COLO668 (cell line): ENCODE measurements around the gene MYH8.

Experiments
- DNase-seq: peaks from one replicate; lab custom pipeline; 2025; ENCODE audit not compliant: unreplicated experiment; lab: John Stamatoyannopoulos, UW

The MYH8 gene

GRCh38 chr17:10421900-10422542 is at the start of gene MYH8:
Gene MYH8, minus strand, starts transcription at chr17:10421950. Its CDS starts 1,723 bp downstream, at chr17:10420227.
- no peak for DNase-seq

GRCh38 chr17:10469459-10469858 is 47.7 kb upstream of the MYH8 start, which contains the start of gene MYH4:
Gene MYH4, minus strand, starts transcription at chr17:10469559. Its CDS starts 2,814 bp downstream, at chr17:10466745.
- DNase-seq, result no peak

GRCh38 chr17:10463402-10463801 is 41.7 kb upstream of the MYH8 start:
- no peak for DNase-seq

GRCh38 chr17:10460062-10460461 is 38.3 kb upstream of the MYH8 start:
- no peak for DNase-seq

- no peak for DNase-seq
Observed at GRCh38 chr17:10458701-10459100, 37.0 kb upstream of the MYH8 start.

GRCh38 chr17:10457952-10458351 is 36.2 kb upstream of the MYH8 start:
- no peak for DNase-seq

GRCh38 chr17:10447026-10447931 is 25.5 kb upstream of the MYH8 start:
- DNase-seq, result no peak

GRCh38 chr17:10439816-10440215 is 18.1 kb upstream of the MYH8 start:
- DNase-seq, result no peak

- DNase-seq, result no peak
Observed at GRCh38 chr17:10435096-10435495, 13.3 kb upstream of the MYH8 start.

- no peak for DNase-seq
Observed at GRCh38 chr17:10429421-10430045, 7.8 kb upstream of the MYH8 start.

- DNase-seq, result no peak
Observed at GRCh38 chr17:10428781-10429180, 7.0 kb upstream of the MYH8 start.

- no peak for DNase-seq
Observed at GRCh38 chr17:10421211-10421610, 539 bp downstream of the MYH8 start.

- no peak for DNase-seq
Observed at GRCh38 chr17:10420811-10421210, 939 bp downstream of the MYH8 start.

GRCh38 chr17:10417431-10417830 is 4.3 kb downstream of the MYH8 start:
- DNase-seq, result no peak

GRCh38 chr17:10415161-10415560 is 6.6 kb downstream of the MYH8 start:
- DNase-seq, result no peak

- DNase-seq, result no peak
Observed at GRCh38 chr17:10403589-10403988, 18.2 kb downstream of the MYH8 start.

- DNase-seq, result no peak
Observed at GRCh38 chr17:10398352-10398751, 23.4 kb downstream of the MYH8 start.

- DNase-seq, result no peak
Observed at GRCh38 chr17:10396524-10397163, 25.1 kb downstream of the MYH8 start.

- DNase-seq, result no peak
Observed at GRCh38 chr17:10394201-10394887, 27.4 kb downstream of the MYH8 start.

GRCh38 chr17:10392880-10393279 is 28.9 kb downstream of the MYH8 start:
- DNase-seq, result no peak

- DNase-seq, result no peak
Observed at GRCh38 chr17:10385871-10386270, 35.9 kb downstream of the MYH8 start.
